GM18508 (cell line): ENCODE data around the gene GINS2.

ENCODE experiments used
- ATAC-seq: cut with Tn5 transposase; IDR thresholded peaks from one replicate; pipeline ENCODE4 v1.9.1; 2021; ENCODE audit warnings: moderate number of reproducible peaks; ENCODE audit not compliant: insufficient read depth, unreplicated experiment

Gene GINS2

GRCh38 chr16:85644093-85644712 is 44.6 kb downstream of the GINS2 start:
- no peak for ATAC-seq

- no peak for ATAC-seq
Measured at GRCh38 chr16:85643631-85644030, 45.1 kb downstream of the GINS2 start.

GRCh38 chr16:85642762-85643358 is 45.9 kb downstream of the GINS2 start:
- ATAC-seq, result no peak

GRCh38 chr16:85641776-85642176 is 47.0 kb downstream of the GINS2 start:
- no peak for ATAC-seq

GRCh38 chr16:85641305-85641704 is 47.4 kb downstream of the GINS2 start:
- ATAC-seq, result no peak

- ATAC-seq, result no peak
Measured at GRCh38 chr16:85640585-85640984, 48.2 kb downstream of the GINS2 start.

GRCh38 chr16:85640254-85640558 is 48.5 kb downstream of the GINS2 start:
- ATAC-seq, result no peak

GRCh38 chr16:85639529-85640253 is 49.1 kb downstream of the GINS2 start:
- ATAC-seq, result no peak

- no peak for ATAC-seq
Measured at GRCh38 chr16:85638695-85639409, 49.9 kb downstream of the GINS2 start.

- no peak for ATAC-seq
Measured at GRCh38 chr16:85637808-85638647, 50.7 kb downstream of the GINS2 start.

GRCh38 chr16:85637061-85637807 is 51.5 kb downstream of the GINS2 start:
- no peak for ATAC-seq

GRCh38 chr16:85636234-85636812 is 52.4 kb downstream of the GINS2 start:
- no peak for ATAC-seq

- no peak for ATAC-seq
Measured at GRCh38 chr16:85635545-85636140, 53.1 kb downstream of the GINS2 start.

- no peak for ATAC-seq
Measured at GRCh38 chr16:85634747-85635544, 53.8 kb downstream of the GINS2 start.

GRCh38 chr16:85633888-85634287 is 54.9 kb downstream of the GINS2 start:
- no peak for ATAC-seq

GRCh38 chr16:85633438-85633743 is 55.4 kb downstream of the GINS2 start:
- ATAC-seq, result no peak

- no peak for ATAC-seq
Measured at GRCh38 chr16:85632709-85633437, 55.9 kb downstream of the GINS2 start.
